ENCODE results near the gene TSPYL6. TPM values are rescaled to one million over a fixed set of nuclear protein-coding genes. Genes with fewer than 3 reads are reported as not detected.

The TSPYL6 gene
- total and polyA plus RNA-seq, 2 of the 8 experiments (the other 6 are each of a cell fraction or from before 2014, with no cell fraction given): not detected

DNA sequence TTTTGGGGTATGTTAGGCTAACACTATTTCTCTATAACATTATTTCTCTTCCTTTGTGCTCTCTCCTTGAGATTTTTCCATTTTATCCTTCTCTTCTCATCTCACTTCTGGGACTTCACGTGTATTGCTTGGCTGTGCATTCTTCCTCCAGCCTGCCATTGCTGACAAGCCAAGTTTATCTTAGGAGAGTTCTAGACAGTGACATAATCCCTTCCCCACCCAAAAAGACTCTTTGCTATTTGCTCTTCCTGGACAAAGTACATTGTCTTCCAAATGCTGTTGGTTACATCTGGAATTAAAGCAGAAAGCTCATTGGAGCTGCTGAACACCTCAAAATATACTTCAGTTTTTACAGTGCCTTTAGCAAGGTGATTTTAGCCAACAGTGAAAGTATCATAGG, 8.9 kb downstream of the TSPYL6 start:
- Histone ChIP-seq H2BK12ac (ENCODE audit: low read depth, low read length) (no peak overlapping the region), H3K23me2 (ENCODE audit: low read depth, low read length) (no peaks in the 10 kb centered on the region), H3K56ac (replicated peaks; ENCODE audit: insufficient read length, low read depth, low read length) (no peak overlapping the region), H2BK20ac (ENCODE audit: low read length) (no peak overlapping the region), H3K79me2 (ENCODE audit: control insufficient read depth in 1 of 2, insufficient read depth in 2 of 2, low read length in 2 of 2) (no peaks in the 10 kb centered on the region), H3K79me1 (ENCODE audit: low read depth, low read length) (no peaks in the 10 kb centered on the region), H3K4me1 (replicated peaks in 1 of 4; ENCODE audit: control insufficient read depth in 3 of 4, insufficient read depth in 4 of 4, low read length in 3 of 4) (no peaks in the 10 kb centered on the region), H2BK15ac (ENCODE audit: low read length) (no peak overlapping the region), H3K4me2 (ENCODE audit: insufficient read depth in 1 of 2, low read depth in 2 of 2, low read length in 2 of 2) (no peak overlapping the region), H2AFZ (ENCODE audit: low read length) (no peak overlapping the region), H3K27me3 (replicated peaks in 1 of 4; ENCODE audit: control insufficient read depth in 3 of 4, extremely low read depth in 1 of 4, insufficient read depth in 3 of 4, low read length in 3 of 4) (no peaks in the 10 kb centered on the region), H3K4me3 (ENCODE audit: extremely low read depth in 1 of 4, insufficient read depth in 2 of 4, low read depth in 3 of 4, low read length in 4 of 4) (no peak overlapping the region), H3K18ac (ENCODE audit: extremely low read depth, low read length) (no peak overlapping the region), H3K9ac (replicated peaks in 1 of 4; ENCODE audit: extremely low read depth in 1 of 4, low read depth in 3 of 4, low read length in 3 of 4) (no peak overlapping the region), H3K9me3 (ENCODE audit: insufficient read depth in 2 of 2, low read depth in 1 of 2, low read length in 1 of 2) (peaks cover 2 to 4% of the 10 kb centered on the region in 2 experiments; a peak in 1 of 4 replicates), H4K20me1 (replicated peaks in 1 of 2; ENCODE audit: control insufficient read depth in 1 of 2, insufficient read depth in 2 of 2, low read length in 2 of 2) (no peaks in the 10 kb centered on the region), H3K4ac (replicated peaks; ENCODE audit: insufficient read length, low read depth, low read length) (no peak overlapping the region), H4K91ac (replicated peaks; ENCODE audit: insufficient read length, low read length) (no peak overlapping the region), H2BK120ac (replicated peaks; ENCODE audit: low read depth, low read length) (no peak overlapping the region), H3K27ac (ENCODE audit: low read depth, low read length) (no peak overlapping the region), H2AK5ac (ENCODE audit: low read depth, low read length) (no peak overlapping the region), H2BK5ac (ENCODE audit: low read depth, low read length) (no peak overlapping the region), H4K5ac (ENCODE audit: insufficient read length, low read depth, low read length) (no peak overlapping the region), H3K23ac (ENCODE audit: insufficient read length) (no peak overlapping the region), H4K8ac (ENCODE audit: extremely low read depth, insufficient read depth, low read length) (no peak overlapping the region), H3K36me3 (ENCODE audit: control insufficient read depth in 2 of 4, insufficient read depth in 4 of 4, low read length in 3 of 4) (no peaks in the 10 kb centered on the region), H3K14ac (ENCODE audit: insufficient read length) (no peak overlapping the region)
- no peak for DNase-seq (ENCODE audit: low read depth in 1 of 2, low spot score in 2 of 2)
- ChIA-PET CTCF (ENCODE audit: partially characterized antibody) (no interaction called here), POLR2A (ENCODE audit: partially characterized antibody) (no interaction called here)
- FAIRE-seq: no peak
- 65% methylated on average over 1 of the region's 1 CpG; no CpG with 5 or more reads in 1 of the 2 experiments for WGBS, 2 experiments (ENCODE audit: extremely low coverage in 1 of 2, insufficient coverage in 1 of 2, insufficient read length in 1 of 2, insufficient replicate concordance in 2 of 2, low coverage in 1 of 2, low lambda C conversion rate in 2 of 2, missing lambda C conversion rate in 1 of 2)
- TF ChIP-seq SIX5 (IDR thresholded peaks at IDR 0.05; ENCODE audit: low read depth, low read length) (no peak), NANOG (IDR thresholded peaks at IDR 0.05; ENCODE audit: insufficient read depth, low read depth, low read length, poor library complexity, severe bottlenecking) (no peak), TAF1 (IDR thresholded peaks at IDR 0.05; ENCODE audit: low read depth, low read length) (no peak), GABPA (IDR thresholded peaks at IDR 0.05; ENCODE audit: borderline replicate concordance, insufficient read depth, low read length) (no peak), TAF7 (optimal IDR thresholded peaks at IDR 0.05; ENCODE audit: borderline replicate concordance, low read depth, low read length) (no peak), CEBPB (IDR thresholded peaks at IDR 0.05; ENCODE audit: low read depth, low read length) (no peak), CREB1 (IDR thresholded peaks at IDR 0.05) (no peak), KDM4A (IDR thresholded peaks at IDR 0.05; ENCODE audit: low read depth, low read length, severe bottlenecking) (no peak), JUN (IDR thresholded peaks at IDR 0.05; ENCODE audit: low read depth, low read length) (no peak), SIN3A (conservative IDR thresholded peaks at IDR 0.05 in 1 of 2, IDR thresholded peaks at IDR 0.05 in 1 of 2; ENCODE audit: low read depth in 1 of 2, low read length in 2 of 2) (no peak), EZH2 (IDR thresholded peaks at IDR 0.05; ENCODE audit: low read depth, low read length, severe bottlenecking) (no peak), PHF8 (conservative IDR thresholded peaks at IDR 0.05; ENCODE audit: low read depth, low read length) (no peak)
- TF ChIP-seq, protein P1, sequence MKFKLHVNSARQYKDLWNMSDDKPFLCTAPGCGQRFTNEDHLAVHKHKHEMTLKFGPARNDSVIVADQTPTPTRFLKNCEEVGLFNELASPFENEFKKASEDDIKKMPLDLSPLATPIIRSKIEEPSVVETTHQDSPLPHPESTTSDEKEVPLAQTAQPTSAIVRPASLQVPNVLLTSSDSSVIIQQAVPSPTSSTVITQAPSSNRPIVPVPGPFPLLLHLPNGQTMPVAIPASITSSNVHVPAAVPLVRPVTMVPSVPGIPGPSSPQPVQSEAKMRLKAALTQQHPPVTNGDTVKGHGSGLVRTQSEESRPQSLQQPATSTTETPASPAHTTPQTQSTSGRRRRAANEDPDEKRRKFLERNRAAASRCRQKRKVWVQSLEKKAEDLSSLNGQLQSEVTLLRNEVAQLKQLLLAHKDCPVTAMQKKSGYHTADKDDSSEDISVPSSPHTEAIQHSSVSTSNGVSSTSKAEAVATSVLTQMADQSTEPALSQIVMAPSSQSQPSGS (IDR thresholded peaks at IDR 0.05; ENCODE audit: low read length): no peak

All from H1 (cell line).